GM12874 (cell line): ENCODE measurements around the gene LRRC36.

Experiments used
- TF ChIP-seq, protein P1 (sequence below): IDR thresholded peaks from 2 replicates; pipeline ENCODE4 v1.5.1; 2011; ENCODE audit warnings: low read depth, mild to moderate bottlenecking, control low read depth, low read length, moderate library complexity; ENCODE audit not compliant: insufficient read depth

Gene LRRC36

DNA sequence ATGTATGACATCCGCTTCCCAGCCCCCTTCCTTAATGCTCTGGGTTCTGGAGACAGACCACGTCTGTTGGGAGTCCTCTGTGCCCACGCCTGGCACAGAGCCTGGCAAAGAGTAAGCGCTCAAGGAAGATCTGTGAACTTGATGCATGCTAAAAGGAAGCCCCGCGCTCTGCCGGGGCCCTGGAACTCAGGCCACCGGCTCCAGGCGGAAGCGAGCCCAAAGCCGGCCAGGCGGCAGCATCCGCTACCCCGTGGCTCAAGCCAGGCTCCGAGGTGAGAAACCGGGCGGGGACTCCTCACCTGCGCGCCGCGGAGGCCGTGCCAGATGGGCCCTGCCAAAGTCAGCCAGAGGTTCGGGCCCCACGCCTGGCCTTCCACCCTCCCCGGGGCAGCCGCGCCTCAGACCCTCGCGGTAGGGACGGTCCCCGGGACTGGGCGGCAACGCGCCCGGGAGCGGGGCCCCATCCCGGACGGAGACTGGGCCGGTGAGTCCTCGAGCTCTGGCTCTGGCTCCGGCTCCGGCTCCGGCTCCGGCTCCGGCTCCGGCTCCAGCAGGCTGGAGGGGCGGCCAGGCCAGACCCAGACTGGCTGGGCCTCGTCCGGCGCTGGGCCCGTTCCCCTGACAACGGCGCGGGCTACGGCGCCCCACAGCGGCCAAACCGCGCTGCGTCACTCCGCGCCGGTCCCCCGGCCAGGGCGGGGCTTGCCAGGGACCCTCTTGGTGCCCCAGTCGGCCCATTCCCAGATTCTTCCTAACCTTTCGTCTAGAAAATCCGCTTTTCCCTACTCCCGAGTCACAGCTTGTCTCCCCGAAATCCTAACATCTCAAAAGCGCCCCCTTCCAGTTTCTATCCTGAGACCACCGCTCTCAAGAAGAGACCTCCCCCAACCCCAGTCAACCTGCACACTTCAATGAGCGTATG is 89.5 kb downstream of the LRRC36 start, which contains the start of gene ZDHHC1:
TSS of gene ZDHHC1 (minus strand) at position 606 of the 922 bp plus-strand sequence. CDS start 8,702 bp downstream, outside the sequence.
- TF ChIP-seq, protein P1, sequence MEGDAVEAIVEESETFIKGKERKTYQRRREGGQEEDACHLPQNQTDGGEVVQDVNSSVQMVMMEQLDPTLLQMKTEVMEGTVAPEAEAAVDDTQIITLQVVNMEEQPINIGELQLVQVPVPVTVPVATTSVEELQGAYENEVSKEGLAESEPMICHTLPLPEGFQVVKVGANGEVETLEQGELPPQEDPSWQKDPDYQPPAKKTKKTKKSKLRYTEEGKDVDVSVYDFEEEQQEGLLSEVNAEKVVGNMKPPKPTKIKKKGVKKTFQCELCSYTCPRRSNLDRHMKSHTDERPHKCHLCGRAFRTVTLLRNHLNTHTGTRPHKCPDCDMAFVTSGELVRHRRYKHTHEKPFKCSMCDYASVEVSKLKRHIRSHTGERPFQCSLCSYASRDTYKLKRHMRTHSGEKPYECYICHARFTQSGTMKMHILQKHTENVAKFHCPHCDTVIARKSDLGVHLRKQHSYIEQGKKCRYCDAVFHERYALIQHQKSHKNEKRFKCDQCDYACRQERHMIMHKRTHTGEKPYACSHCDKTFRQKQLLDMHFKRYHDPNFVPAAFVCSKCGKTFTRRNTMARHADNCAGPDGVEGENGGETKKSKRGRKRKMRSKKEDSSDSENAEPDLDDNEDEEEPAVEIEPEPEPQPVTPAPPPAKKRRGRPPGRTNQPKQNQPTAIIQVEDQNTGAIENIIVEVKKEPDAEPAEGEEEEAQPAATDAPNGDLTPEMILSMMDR, result peak; percentile 72

DNA sequence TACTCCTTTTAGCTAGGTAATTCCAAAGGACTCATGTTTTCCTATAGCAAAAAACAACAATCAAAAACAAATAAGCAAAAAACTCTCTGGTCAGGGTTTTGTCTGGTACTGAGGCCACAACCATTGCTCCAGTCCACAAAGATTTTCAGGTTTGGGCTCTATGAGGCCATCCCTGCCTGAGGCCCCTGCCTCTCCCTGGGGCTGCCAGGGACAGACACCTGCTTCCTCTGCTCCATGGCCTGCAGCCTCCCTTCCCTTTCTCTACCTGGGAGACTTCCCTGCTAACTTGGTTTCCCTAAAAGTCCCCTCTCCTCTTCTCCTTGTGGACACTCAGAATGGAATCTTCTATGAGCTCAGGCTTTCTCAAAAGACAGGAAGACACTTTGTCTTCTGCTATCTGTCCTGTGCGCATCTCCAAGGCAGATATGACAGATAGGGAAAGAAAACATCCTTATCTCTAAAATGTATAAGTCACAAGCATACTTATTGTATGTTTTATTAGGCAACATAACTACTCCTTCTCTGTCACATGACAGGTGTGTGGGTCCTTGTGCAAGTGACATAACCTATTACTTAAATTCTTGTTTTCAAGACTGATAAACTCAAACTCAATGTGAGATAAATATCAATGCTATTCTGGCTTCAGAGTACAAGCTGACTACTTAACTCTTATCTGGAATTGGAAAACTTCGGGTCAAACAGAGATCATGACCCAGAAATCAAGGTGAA is 90.9 kb downstream of the LRRC36 start:
- TF ChIP-seq, protein P1, result no peak

DNA sequence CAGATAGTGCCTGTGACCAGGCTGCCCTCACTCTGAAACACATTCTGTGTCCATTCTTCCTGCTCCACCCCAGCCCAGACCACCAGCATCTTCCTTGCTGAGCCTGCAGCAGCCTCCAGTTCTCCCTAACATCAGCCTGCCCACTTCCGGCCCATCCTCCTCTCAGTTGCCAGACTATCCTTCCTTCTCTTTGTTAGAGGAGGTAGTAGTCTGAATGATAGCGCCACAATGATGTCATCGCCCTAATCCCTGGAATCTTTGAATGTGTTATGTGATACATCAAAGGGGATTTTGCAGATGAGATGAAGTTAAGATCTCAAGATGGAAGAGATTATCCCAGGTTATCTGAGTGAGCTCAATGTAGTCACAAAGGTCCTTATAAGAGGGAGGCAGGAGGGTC is 92.9 kb downstream of the LRRC36 start:
- TF ChIP-seq, protein P1, result no peak

DNA sequence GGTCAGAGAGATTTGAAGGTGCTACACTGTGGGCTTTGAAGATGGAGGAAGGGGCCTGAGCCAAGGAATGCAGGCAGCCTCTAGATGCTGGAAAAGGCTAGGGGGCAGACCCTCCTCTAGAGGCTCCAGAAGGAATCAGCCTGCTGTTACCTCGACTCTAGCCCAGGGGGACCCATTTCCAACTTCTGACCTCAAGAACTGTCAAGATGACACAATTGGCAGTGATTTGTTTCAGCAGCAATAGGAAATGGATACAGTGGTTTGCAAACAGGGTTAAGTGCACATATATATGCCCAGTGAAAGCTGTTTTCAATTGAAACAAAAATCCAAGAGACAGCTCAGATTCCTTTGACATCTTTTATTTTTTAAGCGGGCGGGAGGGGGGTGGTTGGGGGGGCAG is 93.3 kb downstream of the LRRC36 start:
- TF ChIP-seq, protein P1, result no peak

DNA sequence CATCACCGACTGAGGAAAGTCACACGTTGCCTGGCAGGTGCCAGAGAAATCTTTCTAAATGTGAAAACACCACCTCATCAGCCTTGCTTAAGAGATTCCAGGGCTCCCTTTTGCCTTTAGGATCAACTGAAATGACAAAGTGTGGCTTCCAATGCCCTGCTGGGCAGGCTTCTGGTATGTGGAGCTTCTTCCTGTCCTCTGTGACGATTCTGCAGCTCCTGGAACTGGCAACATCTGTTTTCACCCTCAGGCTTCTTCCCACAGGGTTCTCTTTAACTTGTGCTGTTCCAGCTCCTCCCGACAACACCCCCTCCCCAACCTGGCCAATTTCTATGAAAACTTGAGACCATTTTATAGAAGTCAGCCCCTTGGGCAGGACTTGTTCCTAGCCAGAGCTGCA is 94.4 kb downstream of the LRRC36 start:
- TF ChIP-seq, protein P1, result no peak

DNA sequence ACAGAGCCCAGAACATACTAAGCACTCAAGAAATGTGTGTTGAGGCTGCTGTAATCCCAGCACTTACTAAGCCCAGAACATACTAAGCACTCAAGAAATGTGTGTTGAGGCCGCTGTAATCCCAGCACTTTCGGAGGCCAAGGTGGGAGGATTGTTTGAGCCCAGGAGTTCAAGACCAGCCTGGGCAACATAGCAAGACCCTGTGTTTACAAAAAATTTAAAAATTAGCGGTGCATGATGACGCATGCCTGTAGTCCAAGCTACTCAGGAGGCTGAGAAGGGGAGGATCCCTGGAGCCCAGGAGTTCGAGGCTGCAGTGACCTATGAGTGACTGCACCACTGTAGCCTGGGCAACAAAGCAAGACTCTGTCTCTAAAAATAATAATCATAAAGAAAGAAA is 96.4 kb downstream of the LRRC36 start:
- TF ChIP-seq, protein P1, result no peak

DNA sequence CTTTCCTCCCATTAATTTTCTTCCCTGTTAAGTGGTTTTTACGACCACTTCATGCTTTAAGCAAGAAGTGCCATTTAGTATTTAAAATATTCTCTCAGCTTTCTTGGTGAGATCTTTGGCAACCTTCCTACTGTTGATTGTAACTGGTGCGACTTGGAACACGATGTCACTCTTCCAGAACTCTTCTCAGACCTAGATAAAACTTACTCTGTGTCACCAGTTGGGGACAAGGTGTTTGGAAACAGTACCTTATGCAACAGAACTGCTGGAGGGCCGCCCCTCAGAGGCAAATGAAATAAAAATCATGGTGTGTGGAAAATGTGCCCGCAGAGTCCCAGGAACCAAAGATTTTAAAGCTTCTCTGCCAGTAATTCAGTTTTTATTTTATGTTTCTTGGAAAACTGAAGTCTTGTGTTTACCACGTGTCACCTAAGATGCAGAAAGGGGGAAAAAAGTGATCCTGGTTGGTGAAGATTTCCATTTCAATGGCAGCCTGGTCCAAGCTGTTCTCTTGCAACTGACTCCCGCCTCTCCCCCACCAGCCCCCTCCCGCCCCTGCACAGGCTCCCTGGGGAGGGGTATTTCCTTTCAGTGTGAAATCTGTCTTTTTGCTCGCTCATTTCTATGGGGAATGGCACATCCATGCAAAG is 97.1 kb downstream of the LRRC36 start:
- TF ChIP-seq, protein P1, result no peak
